ENCODE data around the gene NAP1L4. TPM values are rescaled to one million over a fixed set of nuclear protein-coding genes. Genes with fewer than 3 reads are reported as not detected.

NAP1L4 gene
- total and polyA plus RNA-seq, 9 donors, result 54.4 to 136 (median 102) TPM

- 82 to 94% (median 85%) methylated on average over 6 of the region's 6 CpGs for WGBS, 3 donors
- Histone ChIP-seq H3K9me3 (no peaks in the 10 kb centered on the region), H3K4me3 (no peak overlapping the region), H3K36me3 (no peaks in the 10 kb centered on the region), H3K27ac (no peak overlapping the region), H3K27me3 (no peaks in the 10 kb centered on the region), H3K4me1 (ENCODE audit: insufficient read depth) (no peaks in the 10 kb centered on the region)
- DNase-seq, result peak in 1 of 5 donors; percentile 30
- intact Hi-C loops (cut with DNase I), result no loop called here
- no peak for TF ChIP-seq POLR2A (IDR thresholded peaks at IDR 0.05)
- TF ChIP-seq CTCF (IDR thresholded peaks at IDR 0.05), result no peak
- no peak for TF ChIP-seq EP300 (IDR thresholded peaks at IDR 0.05)
These were observed 9.4 kb upstream of the NAP1L4 start for GRCh38 chr11:3001496-3001895.

GRCh38 chr11:3000032-3000961, 8.2 kb upstream of the NAP1L4 start:
- peak in 4 of 5 donors; percentile 12 to 56 (median 50) for DNase-seq
- TF ChIP-seq POLR2A (IDR thresholded peaks at IDR 0.05) (no peak), EP300 (IDR thresholded peaks at IDR 0.05) (no peak)
- no peak overlapping the region for H3K27ac ChIP-seq
- no peaks in the 10 kb centered on the region for H3K9me3 ChIP-seq
- 60 to 85% (median 63%) methylated on average over 13 to 17 of the region's 17 CpGs for WGBS, 3 donors
- H3K36me3 ChIP-seq, result no peaks in the 10 kb centered on the region
- no peaks in the 10 kb centered on the region for H3K4me1 ChIP-seq (ENCODE audit: insufficient read depth)
- intact Hi-C loops (cut with DNase I), result no loop called here
- no peak overlapping the region for H3K4me3 ChIP-seq
- no peaks in the 10 kb centered on the region for H3K27me3 ChIP-seq

GRCh38 chr11:2999464-2999998, 7.4 kb upstream of the NAP1L4 start:
- no peaks in the 10 kb centered on the region for H3K4me1 ChIP-seq (ENCODE audit: insufficient read depth)
- intact Hi-C loops (cut with DNase I), result no loop called here
- no peak overlapping the region for H3K4me3 ChIP-seq
- no peaks in the 10 kb centered on the region for H3K36me3 ChIP-seq
- no peak overlapping the region for H3K27ac ChIP-seq
- WGBS, 3 donors, result 85 to 96% (median 88%) methylated on average over 10 of the region's 10 CpGs
- DNase-seq, result peak in 1 of 5 donors; percentile 4
- H3K27me3 ChIP-seq, result no peaks in the 10 kb centered on the region
- no peaks in the 10 kb centered on the region for H3K9me3 ChIP-seq
- TF ChIP-seq POLR2A (IDR thresholded peaks at IDR 0.05), result no peak
- no peak for TF ChIP-seq CTCF (IDR thresholded peaks at IDR 0.05)
- no peak for TF ChIP-seq EP300 (IDR thresholded peaks at IDR 0.05)

GRCh38 chr11:2998073-2998850, 6.1 kb upstream of the NAP1L4 start:
- H3K36me3 ChIP-seq, result no peaks in the 10 kb centered on the region
- H3K9me3 ChIP-seq, result no peaks in the 10 kb centered on the region
- H3K27ac ChIP-seq, result no peak overlapping the region
- 69 to 88% (median 86%) methylated on average over 6 to 7 of the region's 7 CpGs for WGBS, 3 donors
- intact Hi-C loops (cut with DNase I), result no loop called here
- no peak overlapping the region for H3K4me3 ChIP-seq
- DNase-seq, result peak in 2 of 5 donors; percentile 5 to 14
- no peaks in the 10 kb centered on the region for H3K27me3 ChIP-seq
- H3K4me1 ChIP-seq (ENCODE audit: insufficient read depth), result no peaks in the 10 kb centered on the region
- TF ChIP-seq EP300 (IDR thresholded peaks at IDR 0.05) (no peak), POLR2A (IDR thresholded peaks at IDR 0.05) (no peak), CTCF (IDR thresholded peaks at IDR 0.05) (no peak)
